Fibroblast of skin of right biceps (primary cell): ENCODE results near the gene NGRN.

Experiments
- DNase-seq: peaks from one replicate; pipeline ENCODE4 v3.0.0-alpha.2; 2013

The NGRN gene

GRCh38 chr15:90265271-90266060, at the start of gene NGRN:
TSS of gene NGRN (plus strand) at chr15:90265672. CDS start at chr15:90265713, 41 bp downstream.
- peak; percentile 91 for DNase-seq

- DNase-seq: no peak
Measured at GRCh38 chr15:90217671-90218394, 47.6 kb upstream of the NGRN start.

- DNase-seq: peak; percentile 33
Measured at GRCh38 chr15:90219421-90220141, 45.9 kb upstream of the NGRN start.

GRCh38 chr15:90221246-90221900, 44.1 kb upstream of the NGRN start:
- DNase-seq: peak; percentile 80

DNA sequence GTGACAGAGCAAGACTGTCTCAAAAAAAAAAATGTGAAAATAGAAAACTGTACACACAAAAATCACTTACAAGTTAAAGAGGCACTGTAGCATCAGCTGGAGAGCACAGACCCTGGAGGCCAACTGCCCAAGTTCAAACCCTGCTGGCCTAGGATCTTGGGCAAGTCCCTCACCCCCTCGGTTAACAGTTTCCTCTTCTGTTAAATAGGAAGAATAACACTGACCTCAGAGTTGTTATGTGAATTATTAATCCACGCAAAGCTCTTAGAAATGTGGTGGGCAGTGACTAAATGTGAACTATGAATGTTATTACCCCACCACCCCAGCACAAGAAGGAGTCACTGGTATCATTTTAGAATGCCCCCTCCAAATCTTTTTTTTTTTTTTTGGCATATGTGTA, 42.9 kb upstream of the NGRN start:
- no peak for DNase-seq

DNA sequence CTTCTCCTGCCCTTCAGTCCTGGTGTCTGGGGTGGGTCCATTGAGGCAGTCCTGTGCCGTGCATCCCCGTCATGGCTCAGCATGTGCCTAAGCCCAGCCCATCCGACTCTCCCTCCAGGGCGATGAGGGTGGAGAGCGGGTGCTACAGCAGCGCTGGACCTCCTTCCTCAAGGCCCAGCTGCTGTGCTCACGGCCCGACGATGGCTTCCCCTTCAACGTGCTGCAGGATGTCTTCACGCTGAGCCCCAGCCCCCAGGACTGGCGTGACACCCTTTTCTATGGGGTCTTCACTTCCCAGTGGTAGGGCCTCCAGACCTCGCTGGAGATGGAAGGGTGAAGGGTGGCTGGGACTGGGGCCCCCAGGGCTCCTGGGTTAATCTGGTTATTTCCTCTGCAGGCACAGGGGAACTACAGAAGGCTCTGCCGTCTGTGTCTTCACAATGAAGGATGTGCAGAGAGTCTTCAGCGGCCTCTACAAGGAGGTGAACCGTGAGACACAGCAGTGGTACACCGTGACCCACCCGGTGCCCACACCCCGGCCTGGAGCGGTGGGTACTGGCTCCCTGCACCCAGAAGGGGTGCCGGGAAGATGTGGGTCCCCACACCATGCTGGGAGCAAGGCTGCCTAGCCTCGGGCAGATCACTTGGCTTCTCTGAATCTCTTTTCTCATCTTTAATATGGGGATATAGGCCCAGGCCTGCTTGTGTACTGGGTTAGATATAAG, 41.9 kb upstream of the NGRN start:
- DNase-seq: no peak

DNA sequence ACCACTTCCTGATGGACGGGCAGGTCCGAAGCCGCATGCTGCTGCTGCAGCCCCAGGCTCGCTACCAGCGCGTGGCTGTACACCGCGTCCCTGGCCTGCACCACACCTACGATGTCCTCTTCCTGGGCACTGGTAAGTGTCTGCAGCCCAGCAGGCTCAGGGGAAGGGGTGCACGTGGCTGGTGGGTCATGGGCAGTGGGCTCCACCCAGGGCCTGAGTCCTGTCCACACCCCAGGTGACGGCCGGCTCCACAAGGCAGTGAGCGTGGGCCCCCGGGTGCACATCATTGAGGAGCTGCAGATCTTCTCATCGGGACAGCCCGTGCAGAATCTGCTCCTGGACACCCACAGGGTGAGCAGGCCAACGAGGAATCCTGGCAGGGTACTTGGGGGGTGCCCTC, 40.4 kb upstream of the NGRN start:
- no peak for DNase-seq

- DNase-seq: no peak
Measured at GRCh38 chr15:90225504-90226234, 39.8 kb upstream of the NGRN start.

DNA sequence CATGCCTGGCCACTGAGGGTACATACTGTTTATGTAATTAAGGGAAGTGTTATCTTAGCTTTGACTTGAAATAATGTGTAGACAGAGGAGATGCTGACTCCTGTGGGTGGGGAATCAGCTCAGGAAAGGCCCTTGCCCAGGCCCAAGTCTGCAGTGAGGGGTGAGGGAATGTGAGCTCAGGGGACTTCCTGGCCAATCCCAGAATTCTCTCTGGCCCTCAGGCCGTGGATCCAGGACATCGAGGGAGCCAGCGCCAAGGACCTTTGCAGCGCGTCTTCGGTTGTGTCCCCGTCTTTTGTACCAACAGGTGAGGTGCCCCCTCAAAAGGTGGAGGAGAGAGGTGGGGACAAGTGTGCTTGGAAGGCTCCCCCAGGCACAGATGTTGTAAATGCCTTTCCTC, 38.1 kb upstream of the NGRN start:
- no peak for DNase-seq

DNA sequence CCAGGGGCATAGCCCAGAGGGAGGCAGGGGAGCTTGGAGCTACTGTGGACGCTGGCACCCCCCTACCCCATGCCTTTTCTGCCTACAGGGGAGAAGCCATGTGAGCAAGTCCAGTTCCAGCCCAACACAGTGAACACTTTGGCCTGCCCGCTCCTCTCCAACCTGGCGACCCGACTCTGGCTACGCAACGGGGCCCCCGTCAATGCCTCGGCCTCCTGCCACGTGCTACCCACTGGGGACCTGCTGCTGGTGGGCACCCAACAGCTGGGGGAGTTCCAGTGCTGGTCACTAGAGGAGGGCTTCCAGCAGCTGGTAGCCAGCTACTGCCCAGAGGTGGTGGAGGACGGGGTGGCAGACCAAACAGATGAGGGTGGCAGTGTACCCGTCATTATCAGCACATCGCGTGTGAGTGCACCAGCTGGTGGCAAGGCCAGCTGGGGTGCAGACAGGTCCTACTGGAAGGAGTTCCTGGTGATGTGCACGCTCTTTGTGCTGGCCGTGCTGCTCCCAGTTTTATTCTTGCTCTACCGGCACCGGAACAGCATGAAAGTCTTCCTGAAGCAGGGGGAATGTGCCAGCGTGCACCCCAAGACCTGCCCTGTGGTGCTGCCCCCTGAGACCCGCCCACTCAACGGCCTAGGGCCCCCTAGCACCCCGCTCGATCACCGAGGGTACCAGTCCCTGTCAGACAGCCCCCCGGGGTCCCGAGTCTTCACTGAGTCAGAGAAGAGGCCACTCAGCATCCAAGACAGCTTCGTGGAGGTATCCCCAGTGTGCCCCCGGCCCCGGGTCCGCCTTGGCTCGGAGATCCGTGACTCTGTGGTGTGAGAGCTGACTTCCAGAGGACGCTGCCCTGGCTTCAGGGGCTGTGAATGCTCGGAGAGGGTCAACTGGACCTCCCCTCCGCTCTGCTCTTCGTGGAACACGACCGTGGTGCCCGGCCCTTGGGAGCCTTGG, 37.4 kb upstream of the NGRN start:
- DNase-seq: no peak

GRCh38 chr15:90228960-90229359, 36.5 kb upstream of the NGRN start:
- DNase-seq: no peak

DNA sequence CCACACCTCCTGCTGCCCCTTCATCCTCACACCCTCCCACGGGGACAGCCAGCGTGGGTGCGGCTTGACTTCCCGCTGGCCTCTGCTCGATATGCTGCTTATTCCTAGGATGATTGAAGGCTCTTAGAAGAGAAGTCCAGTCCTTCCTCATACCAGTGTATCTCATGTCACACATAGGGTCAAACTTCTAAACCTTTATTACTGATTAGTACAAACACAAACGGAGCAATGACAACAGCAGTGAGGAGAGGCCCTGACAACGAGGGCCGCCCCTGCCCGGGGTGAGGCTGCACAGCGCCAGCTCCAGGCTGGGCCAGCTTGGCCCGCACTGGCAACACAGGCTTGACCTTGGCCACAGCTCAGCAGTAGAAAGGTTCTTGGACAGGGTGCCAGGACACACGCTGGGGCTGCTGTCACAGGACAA, 35.4 kb upstream of the NGRN start:
- DNase-seq: no peak

DNA sequence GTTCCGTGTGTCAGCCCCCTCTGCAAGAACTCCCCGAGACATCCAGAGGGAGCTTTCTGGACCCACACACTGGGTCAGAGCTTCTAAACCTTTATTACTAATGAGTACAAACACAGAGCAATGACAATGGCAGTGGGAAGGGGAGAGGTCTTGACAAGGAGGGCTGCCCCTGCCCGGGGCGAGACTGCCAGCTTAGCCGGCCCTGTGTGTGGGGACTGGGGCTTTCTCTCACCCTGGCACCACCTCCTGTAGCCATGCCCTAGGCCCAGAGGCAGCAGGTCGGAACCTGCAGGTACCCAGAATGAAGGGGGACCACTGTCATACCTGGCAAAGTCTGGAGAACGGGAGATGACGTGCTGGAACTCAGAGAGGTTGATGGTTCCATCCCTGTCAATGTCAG, 34.9 kb upstream of the NGRN start:
- no peak for DNase-seq

DNA sequence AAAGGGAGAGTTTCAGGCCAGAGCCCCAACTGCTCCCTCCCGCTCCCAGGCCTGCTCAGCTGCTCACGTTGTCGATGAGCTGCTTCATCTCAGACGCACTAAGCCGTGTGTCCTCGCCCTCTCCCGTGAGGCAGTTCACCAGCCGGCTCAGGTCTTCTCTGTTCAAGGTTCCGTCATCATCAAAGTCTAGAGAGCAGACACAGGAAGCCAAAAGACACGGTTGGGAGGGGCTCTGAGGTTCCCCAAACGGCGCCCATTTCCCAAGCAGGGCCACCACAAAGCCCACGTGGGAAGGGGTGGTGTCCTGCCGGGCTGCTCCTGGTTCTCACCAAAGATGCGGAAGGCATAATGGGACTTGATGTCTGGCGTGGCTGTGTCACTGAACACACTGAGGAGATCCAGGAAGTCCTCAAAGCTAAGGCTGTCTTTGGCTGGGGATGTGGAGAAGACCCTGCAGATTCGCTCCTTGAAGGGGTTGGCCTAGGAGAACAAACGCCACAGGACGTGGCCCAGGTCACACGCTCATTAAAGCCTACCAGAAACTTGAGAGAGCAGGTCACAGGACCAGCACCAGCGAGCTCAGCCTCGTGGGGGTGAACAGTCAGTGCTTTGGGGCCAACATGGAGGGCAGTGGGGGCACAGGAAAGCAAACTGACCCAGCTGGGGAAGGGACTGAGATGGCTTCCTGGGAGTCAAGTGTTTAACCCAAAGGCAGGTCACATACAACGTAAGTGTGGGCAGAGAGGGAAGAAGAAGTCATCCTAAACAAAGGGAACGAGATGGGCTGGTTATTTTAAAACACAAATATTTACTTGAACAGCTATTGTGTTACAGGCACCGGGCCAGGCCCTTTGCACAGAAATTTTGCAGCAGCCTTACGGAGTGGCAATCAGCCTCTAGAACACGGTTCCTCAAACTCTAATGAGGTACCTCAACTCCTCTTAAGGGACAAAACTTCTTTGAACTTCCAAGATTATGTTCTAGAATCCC, 34.1 kb upstream of the NGRN start:
- DNase-seq: no peak

GRCh38 chr15:90232196-90232595, 33.3 kb upstream of the NGRN start:
- DNase-seq: no peak

DNA sequence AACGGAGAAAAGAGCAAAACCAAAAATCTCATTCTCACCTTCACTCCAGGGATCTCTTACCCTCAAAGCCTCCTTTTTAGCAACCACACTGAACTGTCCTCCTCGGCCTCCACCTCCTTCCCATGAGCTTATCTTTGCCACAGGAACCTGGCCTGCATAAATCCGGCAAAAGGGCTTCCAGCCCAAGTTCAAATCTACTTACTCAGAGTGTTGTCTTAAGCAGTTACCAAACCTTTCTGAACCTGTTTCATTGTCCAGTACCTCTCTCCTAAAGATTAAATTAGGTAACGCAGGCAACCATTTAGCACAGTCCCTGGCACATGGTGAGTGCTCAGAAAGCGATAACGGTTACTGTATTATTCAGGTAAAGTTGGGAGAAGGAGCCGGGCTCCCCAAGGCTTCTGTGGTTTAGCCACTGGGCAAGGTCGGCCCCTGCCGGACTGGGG, 32.5 kb upstream of the NGRN start:
- DNase-seq: no peak

DNA sequence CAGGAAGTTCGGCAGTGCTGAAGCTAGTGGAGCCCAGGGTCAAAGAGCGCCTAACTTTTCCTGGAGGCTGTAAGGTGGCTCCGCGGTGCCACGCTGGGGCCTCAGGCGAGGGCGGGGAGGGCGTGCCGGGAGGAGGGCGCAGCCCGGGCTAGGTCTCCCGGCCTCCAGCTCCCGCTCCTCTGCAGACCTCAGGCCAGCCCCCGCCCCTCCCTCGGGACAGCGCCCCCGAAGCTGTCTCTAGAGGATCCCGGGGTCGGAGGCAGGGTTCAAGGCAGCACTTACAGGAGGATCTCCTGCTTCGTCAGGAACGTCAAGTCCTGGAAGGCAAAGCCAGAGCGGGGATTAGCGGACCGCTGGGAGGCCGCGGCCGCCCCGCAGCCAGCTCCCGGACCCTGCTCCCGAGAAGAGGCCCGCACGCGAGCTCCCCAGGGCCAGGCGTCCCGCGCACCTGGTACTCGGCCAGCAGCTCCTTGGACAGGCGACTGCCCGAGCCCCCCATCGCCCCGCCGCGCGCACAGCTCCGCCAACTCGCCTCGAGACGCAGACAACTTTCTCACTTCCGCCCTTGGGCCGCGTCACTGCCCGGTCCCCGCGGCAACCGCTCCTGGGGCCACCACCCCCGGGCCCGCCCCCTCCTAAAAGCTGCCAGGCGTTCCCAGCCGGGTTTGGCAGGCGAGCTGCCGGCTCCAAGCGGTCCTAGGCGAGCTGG, 31.9 kb upstream of the NGRN start, which contains the start of gene CIB1:
Gene CIB1 (minus strand): TSS at position 555 of the 709 bp plus-strand sequence. CDS start 56 bp downstream, at position 499.
- DNase-seq: peak; percentile 97
